ENCODE data around the gene NOL6.
"Not testable (repeated sequence)": the region's sequence is repeated elsewhere in the genome, so short reads cannot be mapped to it uniquely, and the experiment has no call there.

Gene NOL6, protein sequence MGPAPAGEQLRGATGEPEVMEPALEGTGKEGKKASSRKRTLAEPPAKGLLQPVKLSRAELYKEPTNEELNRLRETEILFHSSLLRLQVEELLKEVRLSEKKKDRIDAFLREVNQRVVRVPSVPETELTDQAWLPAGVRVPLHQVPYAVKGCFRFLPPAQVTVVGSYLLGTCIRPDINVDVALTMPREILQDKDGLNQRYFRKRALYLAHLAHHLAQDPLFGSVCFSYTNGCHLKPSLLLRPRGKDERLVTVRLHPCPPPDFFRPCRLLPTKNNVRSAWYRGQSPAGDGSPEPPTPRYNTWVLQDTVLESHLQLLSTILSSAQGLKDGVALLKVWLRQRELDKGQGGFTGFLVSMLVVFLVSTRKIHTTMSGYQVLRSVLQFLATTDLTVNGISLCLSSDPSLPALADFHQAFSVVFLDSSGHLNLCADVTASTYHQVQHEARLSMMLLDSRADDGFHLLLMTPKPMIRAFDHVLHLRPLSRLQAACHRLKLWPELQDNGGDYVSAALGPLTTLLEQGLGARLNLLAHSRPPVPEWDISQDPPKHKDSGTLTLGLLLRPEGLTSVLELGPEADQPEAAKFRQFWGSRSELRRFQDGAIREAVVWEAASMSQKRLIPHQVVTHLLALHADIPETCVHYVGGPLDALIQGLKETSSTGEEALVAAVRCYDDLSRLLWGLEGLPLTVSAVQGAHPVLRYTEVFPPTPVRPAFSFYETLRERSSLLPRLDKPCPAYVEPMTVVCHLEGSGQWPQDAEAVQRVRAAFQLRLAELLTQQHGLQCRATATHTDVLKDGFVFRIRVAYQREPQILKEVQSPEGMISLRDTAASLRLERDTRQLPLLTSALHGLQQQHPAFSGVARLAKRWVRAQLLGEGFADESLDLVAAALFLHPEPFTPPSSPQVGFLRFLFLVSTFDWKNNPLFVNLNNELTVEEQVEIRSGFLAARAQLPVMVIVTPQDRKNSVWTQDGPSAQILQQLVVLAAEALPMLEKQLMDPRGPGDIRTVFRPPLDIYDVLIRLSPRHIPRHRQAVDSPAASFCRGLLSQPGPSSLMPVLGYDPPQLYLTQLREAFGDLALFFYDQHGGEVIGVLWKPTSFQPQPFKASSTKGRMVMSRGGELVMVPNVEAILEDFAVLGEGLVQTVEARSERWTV

DNA sequence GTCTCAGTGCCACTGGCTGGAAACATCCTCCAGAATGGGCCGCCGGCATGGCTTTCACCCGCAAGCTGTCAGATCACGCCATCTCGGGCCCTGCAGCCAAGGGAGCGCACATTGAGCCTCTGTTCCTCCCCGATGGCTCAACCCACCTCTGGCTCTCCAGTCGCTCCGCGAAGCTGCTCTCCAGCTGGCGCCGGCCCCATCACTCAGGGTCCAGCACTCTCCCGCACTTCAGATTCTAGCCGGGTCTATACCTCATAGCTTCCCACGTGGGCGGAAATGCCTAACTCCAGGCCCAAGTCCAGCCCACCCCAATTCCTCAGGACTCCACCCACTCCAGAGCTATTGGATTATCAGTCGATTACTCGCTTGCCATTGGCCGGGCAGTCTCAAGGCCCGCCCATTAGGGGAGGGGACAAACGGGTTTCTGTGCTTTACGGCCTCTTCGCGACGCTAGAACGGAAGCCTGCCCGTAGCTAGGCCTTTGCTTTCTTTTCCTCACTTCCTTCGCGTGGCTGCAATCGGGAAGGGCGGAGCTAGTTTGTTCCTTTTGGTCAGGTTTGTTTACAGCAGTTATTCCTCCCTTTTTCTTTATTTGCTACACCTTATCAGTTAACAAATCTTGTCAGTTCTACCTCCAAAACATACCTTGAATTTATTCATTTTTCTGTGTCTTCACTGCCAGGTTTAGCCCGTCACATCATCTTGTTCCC is at the start of gene NOL6:
NOL6 (minus strand) TSS at position 282 of the 710 bp plus-strand sequence; CDS start at position 200, 82 bp downstream.
- Histone ChIP-seq H3K79me2 (ENCODE audit: insufficient read depth, low read length) (peaks cover 34% of the 10 kb centered on the region), H3K27me3 (ENCODE audit: insufficient read depth, low read length, poor library complexity) (no peaks in the 10 kb centered on the region), H3K9me3 (ENCODE audit: insufficient read depth, low read length, severe bottlenecking) (no peaks in the 10 kb centered on the region), H3K27ac (ENCODE audit: low read length) (peak within 1 kb of the TSS; percentile 76), H4K20me1 (ENCODE audit: insufficient read depth, low read length) (0 out of 2 replicates have a peak, but pooled peaks cover 4% of the 10 kb centered on the region), H3K9ac (ENCODE audit: low read depth, low read length) (peak within 1 kb of the TSS; percentile 71), H3K36me3 (ENCODE audit: insufficient read depth, low read length) (peaks cover 30% of the 10 kb centered on the region), H3K4me2 (ENCODE audit: insufficient read depth, low read length) (peak within 1 kb of the TSS; percentile 90), H3K4me3 (ENCODE audit: low read depth in 1 of 2, low read length in 2 of 2) (peak within 1 kb of the TSS; percentile 92 to 95), H3K4me1 (ENCODE audit: insufficient read depth, low read length) (peaks cover 30% of the 10 kb centered on the region), H2AFZ (ENCODE audit: low read depth, low read length) (peak within 1 kb of the TSS; percentile 77)
- DNase-seq = peak; percentile 98
- peak; percentile 99 for ATAC-seq (ENCODE audit: insufficient read depth, low read depth)
- no peak for TF ChIP-seq EZH2 (IDR thresholded peaks at IDR 0.05; ENCODE audit: borderline replicate concordance, low read depth, low read length, severe bottlenecking)
- TF ChIP-seq, protein P1, sequence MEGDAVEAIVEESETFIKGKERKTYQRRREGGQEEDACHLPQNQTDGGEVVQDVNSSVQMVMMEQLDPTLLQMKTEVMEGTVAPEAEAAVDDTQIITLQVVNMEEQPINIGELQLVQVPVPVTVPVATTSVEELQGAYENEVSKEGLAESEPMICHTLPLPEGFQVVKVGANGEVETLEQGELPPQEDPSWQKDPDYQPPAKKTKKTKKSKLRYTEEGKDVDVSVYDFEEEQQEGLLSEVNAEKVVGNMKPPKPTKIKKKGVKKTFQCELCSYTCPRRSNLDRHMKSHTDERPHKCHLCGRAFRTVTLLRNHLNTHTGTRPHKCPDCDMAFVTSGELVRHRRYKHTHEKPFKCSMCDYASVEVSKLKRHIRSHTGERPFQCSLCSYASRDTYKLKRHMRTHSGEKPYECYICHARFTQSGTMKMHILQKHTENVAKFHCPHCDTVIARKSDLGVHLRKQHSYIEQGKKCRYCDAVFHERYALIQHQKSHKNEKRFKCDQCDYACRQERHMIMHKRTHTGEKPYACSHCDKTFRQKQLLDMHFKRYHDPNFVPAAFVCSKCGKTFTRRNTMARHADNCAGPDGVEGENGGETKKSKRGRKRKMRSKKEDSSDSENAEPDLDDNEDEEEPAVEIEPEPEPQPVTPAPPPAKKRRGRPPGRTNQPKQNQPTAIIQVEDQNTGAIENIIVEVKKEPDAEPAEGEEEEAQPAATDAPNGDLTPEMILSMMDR (IDR thresholded peaks at IDR 0.05; ENCODE audit: borderline replicate concordance, extremely low read depth, low read length, poor library complexity, severe bottlenecking) = no peak

GRCh38 chr9:33521861-33522260 is 48.1 kb upstream of the NOL6 start:
- H3K9me3 ChIP-seq (ENCODE audit: insufficient read depth, low read length, severe bottlenecking); H3K36me3 ChIP-seq (ENCODE audit: insufficient read depth, low read length); H2AFZ ChIP-seq (ENCODE audit: low read depth, low read length); H4K20me1 ChIP-seq (ENCODE audit: insufficient read depth, low read length); DNase-seq; H3K27ac ChIP-seq (ENCODE audit: low read length); ATAC-seq (ENCODE audit: insufficient read depth, low read depth); H3K4me1 ChIP-seq (ENCODE audit: insufficient read depth, low read length); H3K4me2 ChIP-seq (ENCODE audit: insufficient read depth, low read length); H3K27me3 ChIP-seq (ENCODE audit: insufficient read depth, low read length, poor library complexity); H3K9ac ChIP-seq (ENCODE audit: low read depth, low read length); H3K79me2 ChIP-seq (ENCODE audit: insufficient read depth, low read length); H3K4me3 ChIP-seq (ENCODE audit: low read depth in 1 of 2, low read length in 2 of 2): not testable (repeated sequence)

DNA sequence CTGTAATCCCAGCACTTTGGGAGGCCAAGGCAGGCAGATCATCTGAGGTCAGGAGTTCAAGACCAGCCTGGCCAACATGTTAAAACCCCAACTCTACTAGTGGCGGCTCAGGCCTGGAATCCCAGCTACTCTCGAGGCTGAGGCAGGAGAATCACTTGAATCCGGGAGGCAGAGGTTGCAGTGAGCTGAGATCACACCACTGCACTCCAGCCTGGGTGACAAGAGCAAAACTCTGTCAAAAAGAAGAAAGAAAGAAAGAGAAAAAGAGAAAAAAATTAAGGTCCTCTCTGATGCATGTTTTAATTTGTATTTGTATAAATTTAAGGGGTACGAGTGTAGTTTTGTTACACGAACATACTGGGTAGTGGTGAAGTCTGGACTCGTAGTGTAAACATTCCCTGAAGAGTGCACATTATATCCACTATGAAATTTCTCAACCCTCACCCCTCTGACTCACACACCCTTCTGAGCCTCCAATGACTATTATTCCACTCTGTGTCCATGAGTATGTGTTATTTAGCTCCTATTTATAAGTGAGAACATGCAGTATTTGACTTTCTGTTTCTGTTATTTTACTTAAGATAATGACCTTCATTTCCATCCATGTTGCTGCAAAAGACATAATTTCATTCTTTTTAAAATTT is 44.3 kb upstream of the NOL6 start:
- H3K4me2 ChIP-seq (ENCODE audit: insufficient read depth, low read length) = not testable (repeated sequence)

DNA sequence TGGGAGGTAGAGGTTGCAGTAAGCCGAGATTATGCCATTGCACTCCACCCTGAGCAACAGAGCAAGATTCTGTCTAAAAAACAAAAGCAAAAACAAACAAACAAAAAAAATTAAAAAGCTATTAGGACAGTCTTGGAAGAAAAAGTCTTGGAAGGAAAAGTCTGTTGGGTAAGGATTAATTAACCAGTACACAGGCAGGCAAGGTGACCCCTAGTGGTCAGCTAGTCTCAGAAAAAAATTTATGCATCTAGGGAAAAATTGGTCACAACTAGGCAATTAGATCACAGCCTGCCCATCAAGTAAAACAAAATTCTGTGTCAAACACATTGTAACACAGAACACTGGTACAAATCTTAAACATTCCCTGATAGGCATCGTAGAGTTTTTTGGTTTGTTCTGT is 43.6 kb upstream of the NOL6 start:
- Histone ChIP-seq H2AFZ (ENCODE audit: low read depth, low read length) (no peak overlapping the region), H3K79me2 (ENCODE audit: insufficient read depth, low read length) (no peaks in the 10 kb centered on the region), H4K20me1 (ENCODE audit: insufficient read depth, low read length) (no peaks in the 10 kb centered on the region), H3K27me3 (ENCODE audit: insufficient read depth, low read length, poor library complexity) (no peaks in the 10 kb centered on the region), H3K36me3 (ENCODE audit: insufficient read depth, low read length) (no peaks in the 10 kb centered on the region), H3K9ac (ENCODE audit: low read depth, low read length) (no peak overlapping the region), H3K4me2 (ENCODE audit: insufficient read depth, low read length) (no peak overlapping the region), H3K9me3 (ENCODE audit: insufficient read depth, low read length, severe bottlenecking) (no peaks in the 10 kb centered on the region), H3K4me1 (ENCODE audit: insufficient read depth, low read length) (no peaks in the 10 kb centered on the region), H3K27ac (ENCODE audit: low read length) (no peak overlapping the region), H3K4me3 (ENCODE audit: low read depth in 1 of 2, low read length in 2 of 2) (no peak overlapping the region)
- TF ChIP-seq, protein P1 (IDR thresholded peaks at IDR 0.05; ENCODE audit: borderline replicate concordance, extremely low read depth, low read length, poor library complexity, severe bottlenecking) = peak; percentile 54
- TF ChIP-seq EZH2 (IDR thresholded peaks at IDR 0.05; ENCODE audit: borderline replicate concordance, low read depth, low read length, severe bottlenecking) = no peak
- ATAC-seq (ENCODE audit: insufficient read depth, low read depth) (no peak), DNase-seq (no peak)

More for the DNA sequence above, 44.3 kb upstream of the NOL6 start:
- H3K27me3 ChIP-seq (ENCODE audit: insufficient read depth, low read length, poor library complexity); H3K27ac ChIP-seq (ENCODE audit: low read length); H3K9me3 ChIP-seq (ENCODE audit: insufficient read depth, low read length, severe bottlenecking); H3K4me1 ChIP-seq (ENCODE audit: insufficient read depth, low read length); H3K4me3 ChIP-seq (ENCODE audit: low read depth in 1 of 2, low read length in 2 of 2); ATAC-seq (ENCODE audit: insufficient read depth, low read depth); H2AFZ ChIP-seq (ENCODE audit: low read depth, low read length); H4K20me1 ChIP-seq (ENCODE audit: insufficient read depth, low read length); H3K9ac ChIP-seq (ENCODE audit: low read depth, low read length); H3K36me3 ChIP-seq (ENCODE audit: insufficient read depth, low read length); DNase-seq; H3K79me2 ChIP-seq (ENCODE audit: insufficient read depth, low read length): not testable (repeated sequence)

- H3K27me3 ChIP-seq (ENCODE audit: insufficient read depth, low read length, poor library complexity); H2AFZ ChIP-seq (ENCODE audit: low read depth, low read length); H3K4me2 ChIP-seq (ENCODE audit: insufficient read depth, low read length); H3K4me1 ChIP-seq (ENCODE audit: insufficient read depth, low read length); H3K79me2 ChIP-seq (ENCODE audit: insufficient read depth, low read length); H3K4me3 ChIP-seq (ENCODE audit: low read depth in 1 of 2, low read length in 2 of 2); H4K20me1 ChIP-seq (ENCODE audit: insufficient read depth, low read length); DNase-seq; H3K9me3 ChIP-seq (ENCODE audit: insufficient read depth, low read length, severe bottlenecking); H3K36me3 ChIP-seq (ENCODE audit: insufficient read depth, low read length); ATAC-seq (ENCODE audit: insufficient read depth, low read depth); H3K27ac ChIP-seq (ENCODE audit: low read length); H3K9ac ChIP-seq (ENCODE audit: low read depth, low read length): not testable (repeated sequence)
Observed at GRCh38 chr9:33516397-33516796, 42.7 kb upstream of the NOL6 start.

All from DND-41 (cell line).